ENCODE measurements around the gene PRKACA.
"Not testable (repeated sequence)": the region's sequence is repeated elsewhere in the genome, so short reads cannot be mapped to it uniquely, and the experiment has no call there.

Gene PRKACA

DNA sequence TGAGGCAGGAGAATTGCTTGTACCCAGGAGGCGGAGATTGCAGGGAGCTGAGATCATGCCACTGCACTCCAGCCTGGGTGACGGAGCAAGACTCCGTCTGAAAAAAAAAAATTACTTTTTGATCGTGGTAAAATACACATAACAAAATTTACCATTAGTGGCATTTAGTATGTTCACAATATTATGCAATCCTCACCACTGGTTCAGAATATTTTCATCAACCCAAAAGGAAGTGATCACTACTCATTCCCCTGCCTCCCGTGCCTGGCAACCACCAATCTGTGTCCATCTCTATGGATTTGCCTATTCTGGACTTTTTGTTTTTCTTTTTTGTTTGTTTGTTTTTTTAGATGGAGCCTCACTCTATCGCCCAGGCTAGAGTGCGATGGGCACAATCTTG lies 54.5 kb downstream of the PRKACA start:
- no peak for DNase-seq

DNA sequence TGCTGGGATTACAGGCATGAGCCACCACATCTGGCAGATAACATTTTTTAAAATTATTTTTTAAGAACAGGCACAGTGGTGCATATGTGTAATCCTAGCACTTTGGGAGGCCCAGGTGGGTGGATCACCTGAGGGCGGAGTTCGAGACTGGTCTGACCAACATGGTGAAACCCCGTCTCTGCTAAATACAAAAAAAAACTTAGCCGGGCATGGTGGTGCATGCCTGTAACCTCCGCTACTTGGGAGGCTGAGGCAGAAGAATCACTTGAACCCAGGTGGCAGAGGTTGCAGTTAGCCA lies 55.1 kb downstream of the PRKACA start:
- DNase-seq: no peak

DNA sequence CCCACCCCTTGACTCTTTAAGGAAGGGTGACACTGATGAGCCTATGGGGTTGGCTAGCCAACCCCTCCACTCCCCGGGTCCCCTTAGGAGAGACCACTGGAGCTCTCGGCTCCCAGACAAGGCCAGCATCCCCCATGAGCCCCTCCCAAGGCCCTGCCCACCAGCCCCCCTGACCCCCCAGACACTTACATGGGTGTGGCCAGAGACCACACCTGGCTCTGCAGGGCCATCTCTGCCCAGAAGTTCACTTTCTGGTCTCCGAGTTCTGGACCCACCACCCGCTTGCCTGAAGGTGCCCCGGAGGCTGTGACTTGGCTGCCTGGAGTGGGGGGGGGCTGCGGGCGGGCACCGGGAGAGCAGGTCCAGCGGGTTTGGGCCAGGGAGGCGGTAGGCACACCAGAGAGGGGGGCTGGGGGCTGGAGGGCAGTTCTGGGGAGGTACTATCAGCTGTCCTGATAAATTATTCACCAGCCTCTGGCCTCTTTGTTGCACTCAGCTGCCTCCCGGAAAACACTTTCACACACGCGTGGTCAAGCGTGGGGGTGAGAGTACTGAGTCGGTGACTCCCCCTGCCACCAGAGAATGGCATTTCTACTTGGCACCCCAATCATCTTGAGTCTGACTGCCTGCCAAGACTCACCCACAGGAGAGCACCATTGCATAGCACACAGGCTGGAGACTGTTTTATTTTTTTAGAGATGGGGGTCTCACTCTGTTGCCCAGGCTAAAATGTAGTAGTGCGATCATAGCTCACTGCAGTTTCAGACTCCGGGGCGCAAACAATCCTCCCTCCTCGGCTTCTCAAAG lies 55.6 kb downstream of the PRKACA start, which contains the start of gene PALM3:
Gene PALM3 (minus strand): TSS at position 326 of the 807 bp plus-strand sequence. CDS start 96 bp downstream, at position 230.
- DNase-seq: no peak

DNA sequence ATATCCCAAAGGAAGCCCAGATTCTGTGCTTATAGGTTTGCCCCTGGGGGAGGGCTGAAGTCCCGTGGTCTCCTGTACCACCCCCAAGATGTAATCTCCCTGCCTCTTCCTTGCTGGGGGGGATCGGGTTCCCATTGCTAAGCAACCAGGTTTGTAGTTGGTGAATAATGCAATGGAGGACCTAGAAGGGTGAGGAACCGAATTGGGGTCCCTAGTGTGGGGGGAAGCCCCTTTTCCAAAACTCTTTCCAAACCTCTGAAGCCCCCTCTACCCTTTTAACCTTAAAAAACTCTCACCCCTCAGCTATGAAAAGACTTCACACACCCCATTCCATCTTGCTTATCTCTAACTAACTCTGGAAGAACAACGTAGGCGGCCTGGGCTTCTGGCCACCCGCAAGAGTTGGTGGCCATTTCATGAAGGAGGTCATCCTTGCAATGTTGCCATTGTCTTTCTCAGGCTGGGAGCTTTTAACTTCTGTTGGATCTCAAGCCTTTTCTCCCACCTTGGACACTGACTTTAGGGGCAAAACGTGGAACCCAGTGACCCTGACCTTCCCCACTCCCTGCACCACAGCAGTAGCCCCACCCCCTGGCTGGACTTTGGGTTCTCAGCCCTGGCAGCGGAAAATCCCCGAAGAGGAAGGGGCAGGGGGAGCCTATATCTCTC lies 56.3 kb downstream of the PRKACA start:
- DNase-seq: no peak

DNA sequence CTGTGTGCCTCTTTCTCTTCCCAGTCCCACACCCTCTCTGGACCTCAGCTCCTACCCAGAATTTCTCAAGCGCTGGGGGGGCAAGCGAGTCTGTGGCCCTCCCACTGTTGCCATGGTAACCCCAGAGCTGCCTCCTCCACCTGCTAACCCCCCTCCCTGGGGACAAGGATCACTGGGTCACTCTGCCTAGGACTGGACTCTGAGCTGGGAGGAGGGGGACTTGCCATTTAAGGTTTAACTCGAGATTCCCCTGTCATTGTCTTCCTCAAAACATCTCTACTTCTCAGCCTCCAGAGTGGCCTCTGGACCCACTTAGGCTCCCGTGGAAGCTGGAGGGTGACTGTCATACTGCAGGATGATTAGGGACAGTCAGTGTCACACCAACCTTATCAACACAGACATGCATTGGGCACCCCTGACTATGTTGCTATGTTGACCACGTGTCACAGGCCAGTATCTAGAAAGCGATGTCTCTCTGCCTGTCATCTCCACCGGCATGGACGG lies 57.9 kb downstream of the PRKACA start:
- peak; percentile 65 for DNase-seq

DNA sequence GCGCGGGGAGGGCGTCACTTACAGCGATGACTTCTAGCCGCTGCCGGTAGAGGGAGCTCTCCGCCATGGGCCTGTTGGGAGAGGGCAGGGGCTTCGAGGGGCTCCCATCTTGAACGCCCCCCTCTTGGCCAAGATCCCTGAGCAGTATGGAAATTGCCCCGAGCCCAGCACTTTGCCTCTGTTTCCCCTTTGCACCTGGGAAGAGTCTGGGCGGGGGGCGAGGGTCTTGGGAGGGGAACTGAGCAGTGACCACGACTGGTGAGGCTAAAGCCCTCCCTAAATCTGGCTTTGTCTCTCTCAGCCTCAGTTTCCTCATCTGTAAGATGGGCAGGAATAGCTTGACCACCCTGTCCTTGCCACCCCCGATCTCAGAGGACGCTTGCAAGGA lies 58.5 kb downstream of the PRKACA start:
- peak; percentile 34 for DNase-seq

DNA sequence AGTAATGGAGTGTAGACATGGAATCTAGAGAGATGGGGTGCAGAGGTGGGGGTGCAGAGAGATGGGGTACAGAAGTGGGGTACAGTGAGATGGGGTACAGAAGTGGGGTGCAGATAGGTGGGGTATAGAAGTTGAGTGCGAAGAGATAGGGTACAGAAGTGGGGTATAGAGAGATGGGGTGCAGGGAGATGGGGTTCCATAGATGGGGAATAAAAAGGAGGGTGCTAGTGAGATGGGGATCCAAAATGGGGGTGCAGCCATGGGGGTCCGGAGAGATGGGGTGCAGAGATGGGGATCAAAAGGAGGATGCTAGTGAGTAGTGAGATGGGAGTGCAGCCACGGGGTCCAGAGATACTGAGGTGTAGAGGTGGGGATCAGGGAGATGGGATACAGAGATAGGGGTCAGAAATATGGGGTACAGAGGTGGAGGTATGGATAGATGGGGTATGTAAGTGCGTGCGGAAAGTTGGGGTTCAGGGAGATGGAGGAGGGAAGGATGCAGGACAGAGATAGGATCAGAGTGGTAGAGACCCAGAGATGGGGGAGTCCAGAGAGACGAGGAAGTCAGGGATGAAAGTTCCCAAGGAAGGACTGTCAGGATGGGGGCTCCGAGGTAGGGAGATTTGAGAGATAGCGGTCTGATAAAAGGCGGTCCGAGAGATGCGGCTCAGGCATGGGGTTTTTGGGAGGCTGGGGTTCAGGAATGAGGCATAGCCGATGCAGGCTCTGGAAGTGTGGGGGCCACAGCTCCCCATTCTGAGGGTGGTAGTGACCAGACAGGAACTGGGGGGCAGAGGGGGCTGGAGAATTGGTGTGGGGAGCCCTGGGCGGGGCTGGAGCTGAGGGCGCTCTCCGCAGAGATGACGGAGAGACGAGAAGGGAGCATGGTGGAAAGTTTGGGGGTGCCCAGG lies 59.1 kb downstream of the PRKACA start:
- DNase-seq: no peak

DNA sequence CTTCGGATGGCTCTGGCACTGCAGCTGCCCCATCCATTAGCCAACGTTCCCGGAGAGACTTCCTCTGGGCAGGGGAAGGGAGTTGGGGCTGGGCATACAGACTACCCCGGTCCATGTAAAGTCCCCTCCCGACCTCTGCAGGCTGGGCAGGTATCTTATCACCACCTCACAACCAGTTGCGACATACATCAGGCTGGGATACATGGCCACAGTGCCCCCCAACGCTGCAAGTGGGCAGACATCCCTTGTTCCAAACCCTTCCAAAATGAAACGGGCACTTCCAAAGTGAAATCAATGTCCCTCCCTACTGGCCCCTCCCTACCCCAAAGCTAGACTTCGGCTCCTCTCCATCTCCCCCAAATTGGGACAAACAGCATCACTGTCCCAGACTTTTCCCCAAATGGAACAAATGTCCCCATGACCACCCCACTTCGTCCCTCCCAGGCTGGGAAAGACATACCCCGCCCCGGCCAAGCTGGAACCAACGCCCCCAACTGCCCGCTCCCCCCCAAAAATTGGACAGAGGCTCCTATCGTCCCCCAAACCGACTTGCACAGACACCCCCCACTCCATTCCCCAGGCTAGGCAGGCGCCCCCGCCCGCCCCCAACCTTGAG lies 60.7 kb downstream of the PRKACA start:
- no peak for DNase-seq

DNA sequence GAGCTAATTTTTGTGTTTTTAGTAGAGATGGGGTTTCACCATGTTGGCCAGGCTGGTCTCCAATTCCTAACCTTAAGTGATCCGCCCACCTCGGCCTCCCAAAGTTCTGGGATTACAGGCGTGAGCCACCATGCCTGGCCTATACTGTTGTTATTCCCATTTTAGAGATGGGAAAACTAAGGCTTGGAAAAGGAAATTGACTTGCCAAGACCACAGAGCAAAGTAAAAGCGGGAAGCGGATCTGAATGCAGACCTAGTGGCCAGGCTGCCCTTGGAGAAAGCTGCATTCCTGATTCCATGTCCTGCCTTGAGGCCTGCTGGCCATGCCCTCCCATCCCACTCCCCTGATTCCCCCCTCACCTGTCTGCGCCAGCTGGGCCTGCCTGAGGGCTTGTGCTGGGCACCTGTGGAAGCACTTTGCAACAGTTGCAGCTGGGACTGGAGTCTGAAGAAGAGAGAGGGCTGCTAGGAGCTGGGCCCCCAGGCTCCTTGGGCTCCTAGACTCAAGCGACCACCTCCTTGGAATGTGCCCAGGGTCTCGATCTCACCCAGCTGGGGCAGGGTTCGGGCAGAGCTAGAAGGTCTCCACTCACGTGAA lies 61.4 kb downstream of the PRKACA start:
- DNase-seq: no peak

DNA sequence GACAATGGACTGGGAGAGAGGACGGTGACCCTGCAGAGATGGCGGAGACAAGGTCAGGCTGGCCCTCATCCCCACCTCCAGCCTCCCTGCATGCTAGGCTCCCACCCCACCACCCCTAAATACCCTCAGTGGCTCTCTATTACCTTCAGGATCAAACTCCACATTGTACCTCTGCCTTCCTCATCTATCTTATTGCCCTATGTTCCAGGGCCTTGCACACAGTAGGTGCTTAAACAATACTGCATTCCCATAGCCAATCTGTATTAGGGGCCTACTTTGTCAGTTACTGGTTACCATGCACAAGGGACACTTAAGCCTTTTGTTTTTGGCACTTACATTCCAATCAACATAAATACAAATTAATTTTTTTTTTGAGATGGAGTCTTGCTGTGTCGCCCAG lies 62.2 kb downstream of the PRKACA start:
- no peak for DNase-seq

DNA sequence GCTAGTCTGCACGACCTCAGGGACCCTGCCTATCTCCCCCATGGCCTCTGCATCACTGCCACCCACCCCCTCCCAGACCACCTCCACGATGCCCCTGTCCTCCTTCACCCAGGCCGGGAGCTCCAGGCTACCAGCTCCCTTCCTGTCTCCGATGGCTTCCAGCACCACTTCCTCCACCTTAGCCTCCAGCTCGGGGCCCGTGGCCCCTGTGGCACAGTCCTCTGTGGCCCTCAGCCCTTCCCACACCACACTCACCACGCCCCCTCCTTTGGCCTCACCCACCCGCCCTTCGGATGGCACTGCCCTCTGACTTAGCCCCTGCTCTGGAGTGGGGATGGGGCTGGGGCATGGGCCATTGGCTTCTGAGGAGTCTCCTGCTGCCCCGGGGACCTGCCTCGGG lies 62.8 kb downstream of the PRKACA start:
- no peak for DNase-seq

DNA sequence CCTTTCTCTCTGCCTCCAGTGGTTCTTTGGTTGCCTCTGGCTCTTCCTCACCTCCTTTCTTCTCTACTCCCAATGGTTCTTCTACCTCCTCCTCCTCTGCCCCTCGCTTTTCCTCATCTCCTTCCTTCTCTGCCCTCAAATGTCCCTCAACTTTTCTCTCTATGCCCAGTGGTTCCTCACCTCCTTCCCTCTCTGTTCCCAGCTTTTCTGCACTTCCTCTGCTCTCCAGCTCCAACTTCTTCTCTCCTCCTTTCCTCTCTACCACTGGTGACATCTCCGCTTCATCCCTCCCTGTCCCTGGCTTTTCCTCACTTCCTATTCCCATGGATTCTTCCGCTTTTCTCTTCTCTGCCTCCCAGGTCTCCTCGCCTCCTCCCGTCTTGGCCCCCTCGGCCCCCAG lies 63.5 kb downstream of the PRKACA start:
- no peak for DNase-seq

DNA sequence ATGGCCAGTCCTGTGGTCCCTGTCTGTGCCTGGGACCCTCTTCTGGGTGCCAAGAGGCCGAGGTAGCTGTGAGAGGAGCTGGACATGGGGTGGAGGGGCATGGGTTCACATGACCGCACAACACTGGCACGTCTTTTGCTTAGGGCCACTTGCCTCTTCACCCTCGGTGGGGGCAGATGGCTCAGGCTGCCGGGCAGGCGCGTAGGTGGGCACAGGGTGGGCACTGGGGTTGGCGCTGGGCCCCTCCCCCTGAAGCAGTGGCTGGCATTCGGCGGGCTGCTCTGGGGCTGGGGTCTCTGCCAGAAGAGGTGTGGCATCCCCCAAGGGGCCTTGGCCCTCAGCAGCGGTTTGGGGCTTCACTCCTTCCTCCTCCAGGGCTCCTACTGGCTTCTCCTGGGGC lies 64.1 kb downstream of the PRKACA start:
- no peak for DNase-seq

DNA sequence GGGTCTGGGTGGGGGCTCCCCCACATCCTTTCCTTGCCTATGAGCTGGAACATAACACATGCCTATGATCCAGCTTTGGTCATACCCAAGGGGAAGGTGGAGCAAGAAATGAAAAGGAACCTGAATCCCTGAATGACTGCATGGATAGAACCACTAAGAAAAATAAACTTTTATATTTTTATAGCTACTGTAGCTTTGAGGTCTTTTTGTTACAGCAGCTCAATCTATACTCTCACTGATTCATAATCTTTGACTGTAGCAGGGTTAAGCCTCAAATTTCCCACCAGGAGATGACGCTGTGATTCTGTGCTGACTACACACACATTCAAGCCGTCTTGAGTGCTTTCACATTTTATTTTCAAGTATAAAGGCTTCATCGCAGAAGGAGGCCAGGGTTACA lies 64.5 kb downstream of the PRKACA start:
- DNase-seq: no peak

DNA sequence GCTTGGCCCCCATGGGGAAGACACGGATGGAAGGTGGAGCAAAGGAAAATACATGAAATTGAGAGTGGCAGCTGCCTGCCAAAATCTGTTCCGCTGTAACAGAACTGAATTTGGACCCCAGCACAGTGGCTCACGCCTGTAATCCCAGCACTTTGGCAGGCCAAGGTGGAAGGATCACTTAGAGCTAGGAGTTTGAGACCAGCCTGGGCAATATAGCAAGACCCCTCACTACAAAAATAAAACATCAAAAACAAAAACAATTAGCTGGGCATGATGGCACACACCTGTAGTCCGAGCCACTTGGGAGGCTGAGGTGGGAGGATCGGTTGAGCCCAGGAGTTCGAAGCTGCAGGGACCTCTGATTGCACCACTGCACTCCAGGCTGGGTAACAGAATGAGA lies 65.1 kb downstream of the PRKACA start:
- DNase-seq: no peak

DNA sequence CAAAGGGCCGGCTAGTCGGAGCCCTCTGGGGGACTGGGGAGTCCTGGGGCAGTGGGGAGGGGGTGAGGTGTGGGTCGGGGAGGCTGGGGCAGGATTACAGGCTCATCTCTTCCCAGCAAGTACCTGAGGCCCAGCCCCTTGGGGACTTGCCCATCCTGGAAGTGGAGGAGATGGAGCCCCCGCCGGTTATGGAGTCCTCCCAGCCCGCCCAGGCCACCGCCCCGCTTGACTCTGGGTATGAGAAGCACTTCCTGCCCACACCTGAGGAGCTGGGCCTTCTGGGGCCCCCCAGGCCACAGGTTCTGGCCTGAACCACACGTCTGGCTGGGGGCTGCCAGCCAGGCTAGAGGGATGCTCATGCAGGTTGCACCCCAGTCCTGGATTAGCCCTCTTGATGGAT lies 65.6 kb downstream of the PRKACA start:
- DNase-seq: no peak

DNA sequence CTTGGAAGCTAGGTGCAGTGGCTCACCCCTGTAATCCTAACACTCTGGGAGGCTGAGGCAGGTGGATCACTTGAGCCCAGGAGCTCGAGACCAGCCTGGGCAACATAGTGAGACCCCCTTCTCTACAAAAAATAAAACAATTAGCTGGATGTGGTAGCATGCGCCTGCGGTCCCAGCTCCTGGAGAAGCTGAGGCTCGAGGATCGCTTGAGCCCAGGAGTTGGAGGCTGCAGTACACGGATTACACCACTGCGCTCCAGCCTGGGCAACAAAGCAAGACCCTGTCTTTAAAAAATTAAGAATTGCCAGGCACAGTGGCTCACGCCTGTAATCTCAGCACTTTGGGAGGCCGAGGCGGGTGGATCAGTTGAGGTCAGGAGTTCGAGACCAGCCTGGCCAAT lies 66.6 kb downstream of the PRKACA start:
- not testable (repeated sequence) for DNase-seq

DNA sequence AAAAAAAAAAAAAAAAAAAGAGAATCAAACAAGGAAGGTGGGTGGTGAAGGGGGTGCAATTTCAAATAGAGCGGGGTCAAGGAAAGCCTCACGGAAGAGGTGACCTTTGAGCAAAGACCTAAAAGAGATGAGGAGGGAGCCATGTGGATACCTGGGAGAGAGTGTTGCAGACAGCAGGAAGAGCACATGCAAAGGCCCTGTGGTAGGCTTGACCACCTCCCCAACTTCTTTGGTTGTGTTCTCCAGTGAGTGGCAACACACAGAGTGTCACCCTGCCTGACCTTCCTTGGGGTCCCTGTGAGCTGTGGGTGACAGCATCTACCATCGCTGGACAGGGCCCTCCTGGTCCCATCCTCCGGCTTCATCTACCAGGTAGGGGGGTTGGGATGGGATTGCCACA lies 67.0 kb downstream of the PRKACA start:
- DNase-seq: no peak

DNA sequence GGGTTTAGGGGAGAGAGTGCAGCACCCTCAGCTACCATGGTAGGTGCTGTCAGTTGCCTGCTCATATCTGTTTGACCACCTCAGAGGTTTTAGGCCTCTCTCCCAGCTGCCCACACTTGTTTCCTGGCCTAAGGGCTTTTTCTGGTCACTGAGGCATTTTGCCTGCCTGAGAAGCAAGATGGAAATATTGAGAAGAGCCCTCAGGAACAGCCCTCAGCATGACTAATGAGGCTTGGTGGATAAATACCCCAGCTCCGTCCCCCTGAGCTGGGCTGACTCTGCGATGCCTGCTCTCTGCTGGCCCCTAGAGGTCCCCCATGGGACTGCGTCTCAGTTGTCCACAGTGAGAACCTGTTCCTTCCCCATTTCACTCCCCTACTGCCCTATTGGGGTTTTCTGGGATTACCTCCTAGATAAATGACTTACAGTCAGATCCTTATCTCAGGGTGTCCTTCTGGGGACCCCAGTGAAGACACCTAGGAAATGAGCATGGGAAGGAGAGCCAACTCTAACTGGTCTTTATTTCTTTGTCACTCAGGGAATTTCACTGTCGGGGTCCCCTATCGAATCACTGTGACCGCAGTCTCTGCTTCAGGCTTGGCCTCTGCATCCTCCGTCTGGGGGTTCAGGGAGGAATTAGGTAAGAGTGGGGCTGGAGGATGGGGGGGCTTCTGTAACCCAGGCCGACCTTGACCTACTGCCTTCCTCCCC lies 69.0 kb downstream of the PRKACA start:
- DNase-seq: peak; percentile 65

DNA sequence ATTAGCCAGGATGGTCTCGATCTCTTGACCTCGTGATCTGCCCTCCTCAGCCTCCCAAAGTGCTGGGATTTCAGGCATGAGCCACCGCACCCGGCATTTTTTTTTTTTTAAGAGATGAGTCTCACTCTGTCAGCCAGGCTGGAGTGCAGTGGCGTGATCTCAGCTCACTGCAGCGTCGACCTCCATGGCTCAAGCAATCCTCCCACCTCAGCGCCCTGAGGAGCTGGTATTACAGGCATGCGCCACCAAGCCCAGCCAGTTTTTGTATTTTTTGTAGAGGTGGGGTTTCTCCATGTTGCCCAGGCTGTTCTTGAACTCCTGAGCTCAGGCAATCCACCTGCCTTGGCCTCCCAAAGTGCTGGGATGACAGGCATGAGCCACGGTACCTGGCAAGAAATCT lies 69.7 kb downstream of the PRKACA start:
- DNase-seq: not testable (repeated sequence)

DNA sequence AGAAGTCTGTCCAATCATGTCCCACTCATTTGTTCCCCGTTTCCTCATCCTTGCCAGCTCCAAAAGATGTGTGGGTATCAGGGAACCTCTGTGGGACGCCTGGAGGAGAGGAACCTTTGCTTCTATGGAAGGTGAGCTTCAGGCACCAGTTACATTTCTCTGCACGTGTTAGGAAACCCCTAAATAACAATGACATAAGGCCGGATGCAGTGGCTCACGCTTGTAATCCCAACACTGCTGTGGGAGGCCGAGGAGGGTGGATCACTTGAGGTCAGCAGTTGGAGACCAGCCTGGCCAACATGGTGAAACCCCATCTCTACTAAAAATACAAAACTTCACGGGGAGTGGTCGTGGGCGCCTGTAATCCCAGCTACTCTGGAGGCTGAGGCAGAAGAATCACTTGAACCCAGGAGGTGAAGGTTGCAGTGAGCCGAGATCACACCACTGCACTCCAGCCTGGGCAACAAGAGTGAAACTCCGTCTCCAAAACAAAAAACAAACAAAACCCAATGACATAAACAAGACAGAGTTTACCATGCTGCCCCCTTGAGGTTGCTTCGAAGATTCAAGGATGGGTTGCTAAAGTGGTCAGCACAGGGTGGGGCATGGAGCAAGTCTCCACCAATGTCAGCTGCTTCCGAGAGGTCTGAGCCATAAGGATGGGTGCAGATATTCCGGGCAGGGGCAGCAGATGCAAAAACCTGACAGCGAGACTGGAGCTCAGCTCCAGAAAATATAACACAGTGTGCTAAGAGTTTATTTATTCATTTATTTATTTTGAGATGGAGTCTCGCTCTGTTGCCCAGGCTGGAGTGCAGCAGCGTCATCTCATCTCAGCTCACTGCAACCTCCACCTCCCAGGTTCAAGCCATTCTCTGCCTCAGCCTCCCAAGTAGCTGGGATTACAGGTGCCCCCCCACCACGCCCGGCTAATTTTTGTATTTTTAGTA lies 74.6 kb downstream of the PRKACA start:
- DNase-seq: peak; percentile 83
